T-cell (primary cell): ENCODE results near the gene PCDHB7. TPM values are rescaled to one million over a fixed set of nuclear protein-coding genes. Genes with fewer than 3 reads are reported as not detected.
A peak's percentile ranks its signal among the peaks of the same experiment; 100 is the strongest.
"Not testable (repeated sequence)": the region's sequence is repeated elsewhere in the genome, so short reads cannot be mapped to it uniquely, and the experiment has no call there.

Source experiments
- ATAC-seq, 4 experiments: fragments of 200-7000 bp in 3 of 4; fragments of 150-1000 bp in 1 of 4; cut with Tn5 transposase; replicated peaks in 1 of 4; 1 replicate in 3 of 4; 2 replicates in 1 of 4; pipeline ENCODE4 v1.10.0; 2021; ENCODE audit warnings: moderate library complexity in 3 of 4, mild to moderate bottlenecking in 2 of 4, moderate number of reproducible peaks in 1 of 4
- CTCF ChIA-PET, 2 donors: fragments of 300-600 bp; sonication (Branson Sonifier 250); formaldehyde crosslinking; loops; one replicate each; lab custom pipeline; 2022; ENCODE audit warnings: antibody characterized with exemption in 2 of 2; lab: Charles Lee
- POLR2A ChIA-PET, 2 donors: fragments of 300-600 bp; sonication (Branson Sonifier 250); formaldehyde crosslinking; loops; one replicate each; lab custom pipeline; 2022; ENCODE audit warnings: antibody characterized with exemption in 2 of 2; lab: Charles Lee
- DNase-seq, 35 experiments: peaks; one replicate each; pipeline versions ENCODE4 v3.0.0 to v3.0.0-alpha.2; 2013 to 2023
- H3K27ac ChIP-seq: one replicate; pipeline ENCODE4 v1.5.1; 2013; ENCODE audit warnings: low read length
- H3K27me3 ChIP-seq, 2 experiments: replicated peaks in 1 of 2; 1 replicate in 1 of 2; 2 replicates in 1 of 2; pipeline versions ENCODE4 v1.6.1 to v1.7.0; 2013; ENCODE audit warnings: low read length in 1 of 2, mixed read lengths in 1 of 2; ENCODE audit not compliant: control insufficient read depth in 2 of 2, insufficient read depth in 2 of 2; ENCODE audit errors: extremely low read depth in 1 of 2
- H3K36me3 ChIP-seq, 2 donors: 1 replicate in 1 of 2; 2 replicates in 1 of 2; pipeline versions ENCODE4 v1.6.1 to v1.7.0; 2013; ENCODE audit warnings: low read length in 1 of 2; ENCODE audit not compliant: control insufficient read depth in 2 of 2, insufficient read depth in 1 of 2; ENCODE audit errors: extremely low read depth in 1 of 2
- H3K4me1 ChIP-seq, 2 experiments: 1 replicate in 1 of 2; 2 replicates in 1 of 2; pipeline versions ENCODE4 v1.6.1 to v1.7.0; 2013; ENCODE audit warnings: low read length in 2 of 2, mixed read lengths in 1 of 2; ENCODE audit not compliant: insufficient read depth in 2 of 2, control insufficient read depth in 1 of 2; ENCODE audit errors: extremely low read depth in 1 of 2
- H3K4me3 ChIP-seq, 2 donors: 1 replicate in 1 of 2; 2 replicates in 1 of 2; pipeline versions ENCODE4 v1.5.1 to v1.7.0; 2013; ENCODE audit warnings: mild to moderate bottlenecking in 2 of 2, low read length in 1 of 2, moderate library complexity in 1 of 2; ENCODE audit not compliant: control insufficient read depth in 1 of 2; ENCODE audit errors: extremely low read depth in 1 of 2
- H3K9me3 ChIP-seq: 2 replicates; pipeline ENCODE4 v1.7.0; 2013
- H3K27ac Mint-ChIP-seq, 2 donors: one replicate each; pipeline ENCODE4 v1.8.0; 2020 to 2021; ENCODE audit warnings: mild to moderate bottlenecking in 2 of 2, mixed read lengths in 2 of 2
- H3K27me3 Mint-ChIP-seq, 2 donors: one replicate each; pipeline ENCODE4 v1.8.0; 2021 to 2022; ENCODE audit warnings: mixed read lengths in 2 of 2
- H3K36me3 Mint-ChIP-seq: one replicate; pipeline ENCODE4 v1.8.0; 2021; ENCODE audit warnings: mixed read lengths
- H3K4me1 Mint-ChIP-seq, 3 donors: one replicate each; pipeline ENCODE4 v1.8.0; 2020 to 2022; ENCODE audit warnings: mixed read lengths in 3 of 3, mild to moderate bottlenecking in 1 of 3
- H3K4me3 Mint-ChIP-seq, 3 donors: one replicate each; pipeline ENCODE4 v1.8.0; 2020 to 2022; ENCODE audit warnings: mild to moderate bottlenecking in 3 of 3, mixed read lengths in 3 of 3, moderate library complexity in 3 of 3
- H3K9me3 Mint-ChIP-seq, 3 donors: one replicate each; pipeline ENCODE4 v1.8.0; 2020 to 2022; ENCODE audit warnings: mixed read lengths in 3 of 3
- WGBS: methylation state at CpG from one replicate; pipeline ENCODE4 v1.1.5; 2013; ENCODE audit warnings: missing lambda C conversion rate; ENCODE audit not compliant: insufficient coverage; 5-methylcytosine and 5-hydroxymethylcytosine counted together
- total RNA-seq, 35 experiments: library from RNA in 6 of 35; stranded (reverse) in 6 of 35; fragments of 120-200 nt in 1 of 35; gene quantifications; one replicate each; pipeline versions ENCODE4 v1.2.1 to v1.2.4 and lab custom pipeline; 2013 to 2026

The PCDHB7 gene
- total RNA-seq, 5 donors from 2014 or later (not counting 1 experiment from before 2014, with no cell fraction given) = not detected

- CTCF ChIA-PET, H3K27ac Mint-ChIP-seq, H3K9me3 ChIP-seq, DNase-seq, H3K36me3 ChIP-seq, ATAC-seq, H3K4me3 ChIP-seq, H3K4me3 Mint-ChIP-seq, H3K27ac ChIP-seq, H3K36me3 Mint-ChIP-seq, POLR2A ChIA-PET, H3K4me1 ChIP-seq: not testable (repeated sequence)
- Mint-ChIP-seq H3K27me3 (peaks cover 57 to 71% of the 10 kb centered on the region in 2 donors), H3K4me1 (peaks cover 4 to 14% (median 8%) of the 10 kb centered on the region in 3 donors), H3K9me3 (peaks cover 18 to 22% (median 21%) of the 10 kb centered on the region in 3 donors)
- peaks cover 5 to 24% of the 10 kb centered on the region in 2 experiments for H3K27me3 ChIP-seq
- 41% methylated on average over 3 of the region's 37 CpGs for WGBS
Measured at GRCh38 chr5:141188682-141189081, 16.2 kb downstream of the PCDHB7 start.

GRCh38 chr5:141189131-141189530, 16.7 kb downstream of the PCDHB7 start:
- H3K27ac Mint-ChIP-seq, DNase-seq, ATAC-seq, H3K4me3 ChIP-seq, H3K36me3 Mint-ChIP-seq, H3K4me1 ChIP-seq, H3K4me3 Mint-ChIP-seq, H3K27ac ChIP-seq, CTCF ChIA-PET, H3K36me3 ChIP-seq, H3K9me3 ChIP-seq, POLR2A ChIA-PET: not testable (repeated sequence)
- H3K27me3 Mint-ChIP-seq = peaks cover 57 to 70% of the 10 kb centered on the region in 2 donors
- 67% methylated on average over 6 of the region's 35 CpGs for WGBS
- peaks cover 18 to 22% (median 21%) of the 10 kb centered on the region in 3 donors for H3K9me3 Mint-ChIP-seq
- peaks cover 5 to 24% of the 10 kb centered on the region in 2 experiments for H3K27me3 ChIP-seq
- H3K4me1 Mint-ChIP-seq = peaks cover 4 to 14% (median 8%) of the 10 kb centered on the region in 3 donors

GRCh38 chr5:141192110-141192725, 19.8 kb downstream of the PCDHB7 start, which contains the start of gene PCDHB10:
PCDHB10 (plus strand) TSS chr5:141192353; CDS start chr5:141192553, 200 bp downstream.
- peaks cover under 1 to 4% (median 3%) of the 10 kb centered on the region in 3 donors for H3K4me1 Mint-ChIP-seq
- no peak for ATAC-seq
- H3K36me3 Mint-ChIP-seq = no peaks in the 10 kb centered on the region
- H3K4me3 ChIP-seq = no peak within 1 kb of the TSS
- no peak within 1 kb of the TSS for H3K27ac ChIP-seq
- peaks cover 38 to 57% of the 10 kb centered on the region in 2 donors for H3K27me3 Mint-ChIP-seq
- DNase-seq = peak in 4 of 35 experiments; percentile 8 to 24 (median 10)
- ChIA-PET POLR2A (no interaction called here), CTCF (no interaction called here)
- peaks cover 21 to 35% (median 26%) of the 10 kb centered on the region in 3 donors for H3K9me3 Mint-ChIP-seq
- H3K4me3 Mint-ChIP-seq = no peak within 1 kb of the TSS
- WGBS = 11% methylated on average over 6 of the region's 10 CpGs
- H3K27ac Mint-ChIP-seq = peak within 1 kb of the TSS in 1 of 2 donors; percentile 10
- peaks cover 2% of the 10 kb centered on the region for H3K9me3 ChIP-seq
- no peaks in the 10 kb centered on the region for H3K36me3 ChIP-seq
- peaks cover 2 to 21% of the 10 kb centered on the region in 2 experiments for H3K27me3 ChIP-seq
- H3K4me1 ChIP-seq = no peaks in the 10 kb centered on the region

- H3K36me3 Mint-ChIP-seq, H3K27ac ChIP-seq, CTCF ChIA-PET, H3K36me3 ChIP-seq, H3K4me1 ChIP-seq, DNase-seq, POLR2A ChIA-PET, H3K27ac Mint-ChIP-seq, H3K4me1 Mint-ChIP-seq, ATAC-seq, H3K9me3 ChIP-seq, H3K4me3 Mint-ChIP-seq, H3K4me3 ChIP-seq: not testable (repeated sequence)
- peaks cover 43 to 56% of the 10 kb centered on the region in 2 donors for H3K27me3 Mint-ChIP-seq
- WGBS = no CpG with 5 or more reads among the region's 37 CpGs
- peaks cover 17 to 49% (median 28%) of the 10 kb centered on the region in 3 donors for H3K9me3 Mint-ChIP-seq
- peaks cover 2 to 14% of the 10 kb centered on the region in 2 experiments for H3K27me3 ChIP-seq
Measured at GRCh38 chr5:141194332-141194731, 21.9 kb downstream of the PCDHB7 start.

GRCh38 chr5:141196363-141196762, 23.9 kb downstream of the PCDHB7 start:
- ChIA-PET POLR2A (interaction anchor here in 1 of 2 donors (0.6 kb wide), 1 partner anchor 435 kb away, joined by 3 read pairs; no protein-coding TSS in a partner anchor), CTCF (interaction anchor here (0.7 to 1.2 kb wide), 2 partner anchors 10 to 367 kb away, joined by 3 to 5 read pairs; partner anchors contain the start of gene PCDHB9 (in 1 of the 2))
- Mint-ChIP-seq H3K27me3 (peaks cover 46 to 60% of the 10 kb centered on the region in 2 donors), H3K4me1 (peaks cover 0 to 3% (median 0%) of the 10 kb centered on the region in 3 donors), H3K27ac (no peak overlapping the region), H3K4me3 (no peak overlapping the region), H3K9me3 (peaks cover 17 to 57% (median 35%) of the 10 kb centered on the region in 3 donors), H3K36me3 (no peaks in the 10 kb centered on the region)
- H3K9me3 ChIP-seq = peaks cover 5% of the 10 kb centered on the region
- no peak overlapping the region for H3K27ac ChIP-seq
- no peaks in the 10 kb centered on the region for H3K36me3 ChIP-seq
- no peak overlapping the region for H3K4me3 ChIP-seq
- ATAC-seq (no peak), DNase-seq (no peak)
- WGBS = no CpG with 5 or more reads among the region's 3 CpGs
- H3K4me1 ChIP-seq = peaks cover 0 to 2% of the 10 kb centered on the region in 2 experiments
- H3K27me3 ChIP-seq = peaks cover 0 to 10% of the 10 kb centered on the region in 2 experiments

- H3K4me3 Mint-ChIP-seq = no peak within 1 kb of the TSS
- peaks cover 47 to 51% of the 10 kb centered on the region in 2 donors for H3K27me3 Mint-ChIP-seq
Measured at GRCh38 chr5:141199359-141200235, 27.2 kb downstream of the PCDHB7 start, which contains the start of gene PCDHB11. PCDHB11 (plus strand) TSS chr5:141199627; CDS start chr5:141199775, 148 bp downstream.

More at GRCh38 chr5:141199359-141200235, 27.2 kb downstream of the PCDHB7 start, which contains the start of gene PCDHB11:
- H3K27ac Mint-ChIP-seq = no peak within 1 kb of the TSS
- H3K9me3 Mint-ChIP-seq = peaks cover 7 to 45% (median 28%) of the 10 kb centered on the region in 3 donors
- Histone ChIP-seq H3K27ac (no peak within 1 kb of the TSS), H3K9me3 (peaks cover 5% of the 10 kb centered on the region), H3K27me3 (peaks cover 0 to 13% of the 10 kb centered on the region in 2 experiments), H3K4me1 (peaks cover 0 to 2% of the 10 kb centered on the region in 2 experiments), H3K36me3 (no peaks in the 10 kb centered on the region), H3K4me3 (no peak within 1 kb of the TSS)
- WGBS = 49% methylated on average over 14 of the region's 21 CpGs
- ATAC-seq (no peak), DNase-seq (peak in 1 of 35 experiments; percentile 17)
- ChIA-PET CTCF (no interaction called here), POLR2A (no interaction called here)
- H3K36me3 Mint-ChIP-seq = no peaks in the 10 kb centered on the region
- H3K4me1 Mint-ChIP-seq = no peaks in the 10 kb centered on the region
